Hepatocyte (in vitro differentiated cells): Measurements from ENCODE around the gene NR2F2. TPM values are rescaled to one million over a fixed set of nuclear protein-coding genes. Genes with fewer than 3 reads are reported as not detected.
A peak's percentile ranks its signal among the peaks of the same experiment; 100 is the strongest.

Source experiments
- DNase-seq: peaks from one replicate; pipeline ENCODE4 v3.0.0-alpha.2; 2016; ENCODE audit warnings: low spot score
- H2AFZ ChIP-seq: fragments of 200-600 bp; sonication (generic); 2 replicates; pipeline ENCODE4 v1.6.0; 2016; ENCODE audit warnings: antibody characterized with exemption, mild to moderate bottlenecking
- H3K27ac ChIP-seq: fragments of 200-600 bp; sonication (generic); 2 replicates; pipeline ENCODE4 v1.5.1; 2016; ENCODE audit warnings: mild to moderate bottlenecking
- H3K27me3 ChIP-seq: fragments of 200-600 bp; sonication (generic); 2 replicates; pipeline ENCODE4 v1.6.1; 2016
- H3K36me3 ChIP-seq: fragments of 200-600 bp; sonication (generic); replicated peaks from 2 replicates; pipeline ENCODE4 v1.5.1; 2016; ENCODE audit warnings: low read depth; ENCODE audit not compliant: insufficient read depth
- H3K4me1 ChIP-seq: fragments of 200-600 bp; sonication (generic); 2 replicates; pipeline ENCODE4 v1.5.1; 2016; ENCODE audit warnings: mild to moderate bottlenecking, moderate library complexity; ENCODE audit not compliant: insufficient read depth
- H3K4me2 ChIP-seq: fragments of 200-600 bp; sonication (generic); 2 replicates; pipeline ENCODE4 v1.6.0; 2016
- H3K4me3 ChIP-seq: fragments of 200-600 bp; sonication (generic); 2 replicates; pipeline ENCODE4 v1.5.1; 2016; ENCODE audit warnings: mild to moderate bottlenecking
- H3K79me2 ChIP-seq: fragments of 200-600 bp; sonication (generic); 2 replicates; pipeline ENCODE4 v1.6.0; 2017; ENCODE audit warnings: mild to moderate bottlenecking
- H3K9me2 ChIP-seq: fragments of 200-600 bp; sonication (generic); replicated peaks from 2 replicates; pipeline ENCODE4 v1.6.0; 2017; ENCODE audit warnings: mild to moderate bottlenecking; ENCODE audit not compliant: insufficient read depth
- H3K9me3 ChIP-seq: fragments of 200-600 bp; sonication (generic); 2 replicates; pipeline ENCODE4 v1.5.1; 2016; ENCODE audit warnings: low read depth, mild to moderate bottlenecking
- H4K20me1 ChIP-seq: fragments of 200-600 bp; sonication (generic); 2 replicates; pipeline ENCODE4 v1.6.0; 2016; ENCODE audit warnings: mild to moderate bottlenecking; ENCODE audit not compliant: insufficient read depth, poor library complexity, severe bottlenecking
- EZH2 ChIP-seq: fragments of 200-600 bp; sonication (generic); IDR thresholded peaks from 2 replicates; pipeline ENCODE4 v1.6.1; 2016; ENCODE audit warnings: antibody characterized with exemption, mild to moderate bottlenecking, borderline replicate concordance
- EZH2phosphoT487 ChIP-seq: fragments of 200-600 bp; sonication (generic); IDR thresholded peaks from one replicate; pipeline ENCODE4 v1.6.1; 2018; ENCODE audit warnings: antibody characterized with exemption, mild to moderate bottlenecking, low read depth, moderate library complexity; ENCODE audit not compliant: unreplicated experiment, severe bottlenecking
- WGBS: methylation state at CpG from one replicate; pipeline ENCODE4 v1.1.6; 2016; ENCODE audit warnings: low lambda C conversion rate; ENCODE audit errors: missing lambda C conversion rate; 5-methylcytosine and 5-hydroxymethylcytosine counted together
- polyA plus RNA-seq: library from polyadenylated mRNA; unstranded; fragments of >200 nt; fragmentation: Nextera tagmentation; extraction: Ambion mirVana; gene quantifications from 2 replicates; pipeline ENCODE4 v1.2.1, GENCODE V29; 2016
- total RNA-seq: library from RNA; depleted of rRNA; stranded (reverse); fragments of >200 nt; gene quantifications from 2 replicates; pipeline ENCODE4 v1.2.3, GENCODE V29; 2014
- TF ChIP-seq, protein P1 (sequence below): fragments of 200-600 bp; sonication (generic); IDR thresholded peaks from 2 replicates; pipeline ENCODE4 v1.5.1; 2016; ENCODE audit warnings: antibody characterized with exemption, mild to moderate bottlenecking; ENCODE audit not compliant: poor library complexity

The NR2F2 gene
- total and polyA plus RNA-seq, 2 experiments from 2014 or later = 23.0 to 27.9 TPM

DNA sequence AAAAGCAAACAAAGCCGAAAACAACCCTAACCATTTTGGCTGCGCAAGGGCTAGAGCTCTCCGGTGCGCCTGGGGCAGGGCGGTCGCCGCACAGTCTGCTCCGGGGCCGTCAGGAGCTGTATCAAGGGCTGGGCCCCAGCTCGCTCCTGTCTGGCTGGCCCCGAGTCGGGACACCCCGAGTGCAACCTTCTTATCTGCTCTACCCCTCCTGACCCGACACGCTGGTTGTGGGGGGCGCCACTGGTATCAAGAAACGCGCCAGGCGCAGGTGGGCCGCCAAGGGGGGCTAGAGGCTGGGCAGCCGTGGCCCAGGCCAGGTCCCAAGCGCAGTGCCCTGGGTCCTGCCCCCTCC, 36.0 kb downstream of the NR2F2 start:
- Histone ChIP-seq H2AFZ (no peak overlapping the region), H4K20me1 (peaks cover 14% of the 10 kb centered on the region), H3K27ac (no peak overlapping the region), H3K36me3 (no peaks in the 10 kb centered on the region), H3K4me3 (no peak overlapping the region), H3K27me3 (peaks cover 98% of the 10 kb centered on the region), H3K9me3 (no peaks in the 10 kb centered on the region), H3K9me2 (no peaks in the 10 kb centered on the region), H3K4me1 (no peaks in the 10 kb centered on the region), H3K79me2 (no peaks in the 10 kb centered on the region), H3K4me2 (peak overlapping the region; percentile 57)
- no peak for DNase-seq
- TF ChIP-seq EZH2phosphoT487 = no peak
- WGBS = 6% methylated on average over 22 of the region's 22 CpGs

DNA sequence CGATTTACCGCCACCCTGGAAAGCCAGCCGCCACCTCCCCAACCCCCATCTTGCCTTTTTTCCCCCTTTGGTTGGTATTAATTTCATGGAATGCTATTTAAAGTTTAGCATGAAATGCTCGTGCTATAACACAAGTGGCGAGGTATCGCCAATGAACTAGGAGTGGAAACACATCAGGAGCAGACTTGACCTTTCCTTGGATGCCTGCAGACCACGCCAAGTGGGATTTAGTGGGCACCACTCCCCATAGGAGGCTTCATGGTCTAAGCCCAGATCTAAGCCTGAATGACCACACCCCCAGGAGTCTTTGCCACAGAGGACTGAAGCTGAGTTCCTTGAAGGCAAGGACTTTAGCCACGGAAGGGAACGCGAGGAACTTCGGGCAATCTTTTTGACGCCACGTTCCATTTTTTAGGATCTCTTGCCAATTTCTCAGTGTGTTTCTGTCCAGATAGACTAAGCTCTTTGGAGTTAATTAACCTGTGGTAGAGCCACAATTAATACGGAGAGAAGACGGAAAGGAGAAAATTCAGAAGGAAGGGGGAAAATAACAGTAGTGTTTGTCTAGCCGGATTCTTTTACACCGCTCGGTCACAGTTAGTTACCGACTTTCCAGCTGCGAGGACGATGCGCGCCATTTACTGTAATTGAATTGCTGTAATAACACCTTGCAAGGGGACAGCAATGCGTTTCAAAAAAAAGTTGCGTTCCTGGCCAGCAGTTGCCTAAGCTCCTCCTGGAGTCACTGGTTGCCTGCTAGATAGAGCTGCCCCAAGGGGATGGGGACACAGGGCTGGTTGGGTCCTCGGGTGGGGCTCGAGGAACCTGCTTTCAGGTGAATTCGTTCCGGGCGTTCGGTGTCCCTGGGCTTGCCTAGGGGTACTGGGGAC, 37.1 kb downstream of the NR2F2 start:
- no peak overlapping the region for H3K4me3 ChIP-seq
- no peak overlapping the region for H2AFZ ChIP-seq
- H3K27ac ChIP-seq = no peak overlapping the region
- H3K4me1 ChIP-seq = no peaks in the 10 kb centered on the region
- TF ChIP-seq, protein P1, sequence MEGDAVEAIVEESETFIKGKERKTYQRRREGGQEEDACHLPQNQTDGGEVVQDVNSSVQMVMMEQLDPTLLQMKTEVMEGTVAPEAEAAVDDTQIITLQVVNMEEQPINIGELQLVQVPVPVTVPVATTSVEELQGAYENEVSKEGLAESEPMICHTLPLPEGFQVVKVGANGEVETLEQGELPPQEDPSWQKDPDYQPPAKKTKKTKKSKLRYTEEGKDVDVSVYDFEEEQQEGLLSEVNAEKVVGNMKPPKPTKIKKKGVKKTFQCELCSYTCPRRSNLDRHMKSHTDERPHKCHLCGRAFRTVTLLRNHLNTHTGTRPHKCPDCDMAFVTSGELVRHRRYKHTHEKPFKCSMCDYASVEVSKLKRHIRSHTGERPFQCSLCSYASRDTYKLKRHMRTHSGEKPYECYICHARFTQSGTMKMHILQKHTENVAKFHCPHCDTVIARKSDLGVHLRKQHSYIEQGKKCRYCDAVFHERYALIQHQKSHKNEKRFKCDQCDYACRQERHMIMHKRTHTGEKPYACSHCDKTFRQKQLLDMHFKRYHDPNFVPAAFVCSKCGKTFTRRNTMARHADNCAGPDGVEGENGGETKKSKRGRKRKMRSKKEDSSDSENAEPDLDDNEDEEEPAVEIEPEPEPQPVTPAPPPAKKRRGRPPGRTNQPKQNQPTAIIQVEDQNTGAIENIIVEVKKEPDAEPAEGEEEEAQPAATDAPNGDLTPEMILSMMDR = no peak
- TF ChIP-seq EZH2phosphoT487 (peak; percentile 72), EZH2 (peak; percentile 93)
- peaks cover 14% of the 10 kb centered on the region for H4K20me1 ChIP-seq
- 12% methylated on average over 31 of the region's 31 CpGs for WGBS
- H3K79me2 ChIP-seq = no peaks in the 10 kb centered on the region
- peaks cover 97% of the 10 kb centered on the region for H3K27me3 ChIP-seq
- H3K9me2 ChIP-seq = no peaks in the 10 kb centered on the region
- H3K9me3 ChIP-seq = no peaks in the 10 kb centered on the region
- peak overlapping the region; percentile 49 for H3K4me2 ChIP-seq
- no peaks in the 10 kb centered on the region for H3K36me3 ChIP-seq
- DNase-seq = no peak

DNA sequence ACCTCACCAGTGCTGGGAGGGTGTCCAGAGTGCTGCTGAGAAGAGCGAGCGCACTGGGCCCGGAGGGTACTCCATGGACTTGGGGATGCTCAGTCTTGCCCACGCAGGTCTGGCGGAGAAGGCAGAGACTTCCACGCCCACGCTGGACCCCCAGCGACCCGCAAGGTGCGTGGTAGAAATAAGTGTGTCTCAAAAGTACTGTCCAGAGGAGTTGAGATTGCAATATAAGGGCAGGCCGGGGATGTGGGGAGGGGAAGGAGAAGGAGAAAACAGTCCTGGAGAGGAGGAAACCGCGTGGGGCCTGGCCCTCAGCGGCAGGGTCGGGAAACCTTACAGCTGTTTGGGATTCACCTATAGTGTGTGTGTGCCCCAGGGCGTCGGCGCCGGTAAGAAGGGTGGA, 38.9 kb downstream of the NR2F2 start:
- Histone ChIP-seq H3K9me2 (no peaks in the 10 kb centered on the region), H3K36me3 (no peaks in the 10 kb centered on the region), H3K27me3 (peaks cover 84% of the 10 kb centered on the region), H3K4me3 (no peak overlapping the region), H3K79me2 (no peaks in the 10 kb centered on the region), H3K4me2 (no peak overlapping the region), H3K4me1 (no peaks in the 10 kb centered on the region), H3K27ac (no peak overlapping the region), H3K9me3 (no peaks in the 10 kb centered on the region), H2AFZ (no peak overlapping the region), H4K20me1 (peaks cover 12% of the 10 kb centered on the region)
- TF ChIP-seq EZH2phosphoT487 (no peak), EZH2 (no peak)
- TF ChIP-seq, protein P1 = no peak
- no peak for DNase-seq
- WGBS = 47% methylated on average over 19 of the region's 19 CpGs

DNA sequence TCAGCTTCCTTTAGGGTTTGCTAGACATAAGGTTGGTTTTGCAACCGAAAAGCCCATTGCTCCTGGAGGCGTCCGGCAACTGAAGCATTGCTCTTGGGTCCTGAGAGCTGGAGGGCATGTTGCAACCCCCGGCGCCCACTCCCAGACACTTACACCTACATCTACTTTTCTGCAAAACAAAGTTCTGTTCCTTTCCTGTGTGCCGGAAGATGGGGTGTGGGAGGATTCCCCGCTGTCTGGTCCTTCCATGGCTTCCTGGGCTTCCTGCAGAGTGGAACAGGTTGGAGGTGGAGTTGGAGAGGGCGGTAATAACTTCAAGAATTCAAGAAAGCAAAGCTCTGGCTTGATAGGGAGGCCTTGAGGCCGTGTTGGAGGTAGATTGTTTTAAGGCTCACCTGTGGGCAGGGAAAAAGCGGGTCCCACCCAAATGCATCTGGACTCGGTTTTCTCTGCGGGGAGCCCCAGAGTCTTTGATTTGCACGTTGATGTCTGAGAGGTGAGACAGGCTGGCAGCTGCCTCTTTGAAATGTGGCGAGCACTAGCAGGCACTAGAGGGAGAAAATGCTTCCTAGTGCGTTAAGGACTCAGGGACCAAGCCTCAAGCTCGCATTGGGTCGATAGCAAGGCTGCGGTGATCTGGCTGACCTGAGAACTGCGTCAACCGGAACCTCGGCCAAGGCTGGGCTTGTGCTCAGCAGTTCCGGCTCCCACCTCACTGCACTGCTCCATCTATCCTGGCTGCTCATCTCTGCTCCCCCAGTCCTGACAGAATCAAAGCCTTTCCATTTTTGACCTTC, 39.5 kb downstream of the NR2F2 start:
- Histone ChIP-seq H4K20me1 (peaks cover 10% of the 10 kb centered on the region), H2AFZ (no peak overlapping the region), H3K9me3 (no peaks in the 10 kb centered on the region), H3K4me3 (no peak overlapping the region), H3K27me3 (peaks cover 78% of the 10 kb centered on the region), H3K4me1 (no peaks in the 10 kb centered on the region), H3K9me2 (no peaks in the 10 kb centered on the region), H3K4me2 (no peak overlapping the region), H3K27ac (no peak overlapping the region), H3K36me3 (no peaks in the 10 kb centered on the region), H3K79me2 (no peaks in the 10 kb centered on the region)
- TF ChIP-seq EZH2 = no peak
- TF ChIP-seq EZH2phosphoT487 = no peak
- TF ChIP-seq, protein P1 = no peak
- WGBS = 29% methylated on average over 22 of the region's 22 CpGs
- no peak for DNase-seq
